AML-193 (cell line): ENCODE results near the gene RFX2.
"Not testable (repeated sequence)": the region's sequence is repeated elsewhere in the genome, so short reads cannot be mapped to it uniquely, and the experiment has no call there.

Experiments used
- DNase-seq, 2 experiments: peaks; one replicate each; lab custom pipeline; 2025; lab: John Stamatoyannopoulos, UW

RFX2 gene

DNA sequence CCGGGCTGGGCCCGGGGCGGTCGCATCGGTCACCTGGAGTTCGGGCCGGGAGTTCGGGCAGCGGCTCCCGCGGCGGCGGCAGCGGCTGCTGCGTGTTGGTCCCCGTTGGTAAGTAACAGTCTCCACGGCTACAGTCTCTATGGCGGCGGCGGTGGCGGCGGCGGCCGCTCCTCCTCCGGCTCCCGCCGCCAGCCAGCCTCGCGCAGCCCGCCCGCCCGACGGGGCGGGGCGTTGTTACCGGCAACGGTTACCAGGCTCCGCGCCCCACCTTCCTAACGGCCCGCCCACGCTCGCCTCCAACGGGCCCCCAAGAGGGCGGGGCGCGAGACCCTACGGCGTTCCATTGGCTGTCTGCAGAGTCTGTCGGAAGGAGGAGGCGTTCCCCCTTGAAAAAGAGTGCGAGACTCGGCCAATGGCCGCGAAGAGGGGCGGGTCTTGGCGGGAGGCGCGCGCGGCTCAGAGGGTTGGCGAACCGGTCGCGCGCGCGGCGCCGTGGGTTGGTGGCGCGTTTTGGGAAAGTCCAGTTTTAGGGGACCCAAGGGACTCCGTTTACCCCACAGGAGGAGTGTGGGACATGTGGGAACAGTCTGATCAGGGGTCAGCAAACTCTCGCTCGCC, at the start of gene RFX2:
Gene RFX2, minus strand, starts transcription at position 141 of the 618 bp plus-strand sequence. CDS start 63,004 bp downstream, outside the sequence.
- DNase-seq: peak; percentile 94 to 97

DNA sequence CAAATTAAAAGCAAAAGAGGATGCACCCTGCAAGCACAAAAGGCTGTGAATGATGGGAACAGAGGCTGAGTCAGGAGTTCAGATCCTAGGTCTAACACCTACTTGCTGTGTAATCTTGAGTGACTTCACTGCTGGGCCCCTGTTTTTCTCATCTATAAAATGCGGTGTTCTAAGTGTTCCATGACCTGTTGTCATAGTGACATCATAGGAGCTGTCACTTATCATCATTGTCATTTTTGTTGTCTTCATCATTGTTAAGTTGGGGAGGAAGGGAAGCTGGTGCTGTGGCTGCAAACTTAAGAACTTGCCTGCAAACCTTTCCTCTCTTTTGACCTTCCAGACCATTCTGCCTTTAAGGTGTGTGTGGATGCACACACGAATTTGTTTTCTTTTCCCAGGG, 45.7 kb upstream of the RFX2 start:
- no peak for DNase-seq

DNA sequence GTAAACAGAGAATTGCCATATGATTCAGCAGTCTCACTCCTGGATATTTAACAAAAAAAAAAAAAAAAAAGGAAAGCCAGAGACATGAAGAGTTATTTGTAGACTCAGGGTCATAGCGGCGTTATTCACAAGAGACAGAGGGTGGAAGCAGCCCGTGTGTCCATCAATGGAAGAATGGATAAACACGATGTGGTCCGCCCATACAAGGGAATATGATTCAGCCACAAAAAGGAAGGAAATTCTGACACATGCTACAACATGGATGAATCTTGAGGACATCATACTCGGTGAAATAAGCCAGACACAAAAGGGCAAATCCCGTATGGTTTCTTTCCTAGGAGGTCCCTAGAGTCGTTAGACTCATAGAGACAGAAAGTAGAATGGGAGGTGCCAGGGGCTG, 40.0 kb upstream of the RFX2 start:
- DNase-seq: no peak

DNA sequence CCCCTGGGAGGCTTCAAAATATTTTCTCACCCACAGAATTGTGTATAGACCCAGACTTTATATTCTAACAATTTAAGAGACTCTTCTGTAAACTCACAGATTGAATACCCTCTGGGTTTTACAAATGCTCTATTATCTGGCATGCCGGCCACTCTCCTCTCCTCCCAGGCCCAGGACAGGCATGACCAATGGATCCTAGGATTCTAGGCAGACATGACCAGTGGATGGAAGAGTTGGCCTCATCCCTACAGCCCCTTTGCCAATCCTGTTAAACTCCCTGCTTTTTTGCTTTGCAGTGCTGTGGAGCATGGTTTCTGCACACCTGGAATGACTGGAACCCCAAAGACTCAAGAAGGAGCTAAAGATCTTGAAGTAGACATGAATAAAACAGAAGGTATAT, 30.9 kb upstream of the RFX2 start:
- no peak for DNase-seq

DNA sequence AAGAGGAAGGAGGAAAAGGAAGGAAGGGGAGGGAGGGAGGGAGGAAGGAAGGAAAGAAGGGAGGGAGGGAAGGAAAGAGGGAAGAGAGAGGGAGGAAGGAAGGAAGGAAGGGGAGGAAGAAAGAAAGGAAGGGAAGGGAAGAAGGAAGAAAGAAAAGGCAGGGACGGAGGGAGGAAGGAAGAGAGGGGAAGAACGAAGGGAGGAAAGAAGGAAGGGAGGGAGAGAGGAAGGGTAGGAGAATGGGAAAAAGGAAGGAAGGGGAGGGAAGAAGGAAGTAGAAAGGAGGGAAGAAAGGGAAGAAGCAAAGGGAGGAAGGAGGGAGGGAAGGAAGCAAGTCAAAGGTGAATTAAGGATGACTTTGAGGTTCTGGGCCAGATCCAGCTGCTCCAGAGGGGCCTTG, 28.2 kb upstream of the RFX2 start:
- no peak for DNase-seq

DNA sequence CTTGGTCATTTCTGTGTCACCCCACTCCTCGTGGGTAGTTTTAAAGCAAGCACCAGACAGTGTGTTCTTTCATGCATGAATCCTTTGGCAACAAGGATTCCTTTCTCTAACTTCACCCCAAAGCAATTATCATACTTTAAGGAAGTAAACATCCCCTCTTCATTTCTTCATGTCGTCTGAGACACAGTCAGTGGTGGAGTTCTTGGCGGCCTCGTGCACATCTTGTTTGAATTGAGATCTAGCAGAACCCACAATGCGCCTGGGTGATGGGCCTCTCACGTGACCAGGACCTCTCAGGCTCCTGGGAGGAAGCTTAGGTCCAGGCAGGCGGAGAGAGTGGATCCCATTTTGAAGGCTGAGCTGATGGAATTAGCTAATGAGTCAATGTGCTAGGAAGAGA, 27.8 kb upstream of the RFX2 start:
- no peak for DNase-seq

DNA sequence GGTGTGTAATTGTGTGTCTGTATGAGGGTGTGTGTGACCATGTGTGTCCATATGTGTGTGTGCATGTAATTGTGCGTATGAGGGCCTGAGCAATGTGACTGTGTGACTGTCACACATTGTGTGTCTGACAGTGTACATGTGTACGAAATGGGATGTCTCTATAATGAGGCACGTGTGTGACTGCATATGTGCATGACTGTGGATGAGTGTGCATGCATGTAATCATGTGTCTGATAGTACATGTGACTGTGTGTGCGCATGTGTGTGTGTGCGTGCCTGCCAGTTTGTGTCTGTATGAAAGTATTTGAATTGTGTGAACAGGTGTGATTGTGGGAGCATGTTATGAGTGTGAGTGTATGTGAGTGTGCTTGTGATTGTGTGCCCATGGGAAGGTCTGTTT, 22.9 kb upstream of the RFX2 start:
- DNase-seq: no peak

DNA sequence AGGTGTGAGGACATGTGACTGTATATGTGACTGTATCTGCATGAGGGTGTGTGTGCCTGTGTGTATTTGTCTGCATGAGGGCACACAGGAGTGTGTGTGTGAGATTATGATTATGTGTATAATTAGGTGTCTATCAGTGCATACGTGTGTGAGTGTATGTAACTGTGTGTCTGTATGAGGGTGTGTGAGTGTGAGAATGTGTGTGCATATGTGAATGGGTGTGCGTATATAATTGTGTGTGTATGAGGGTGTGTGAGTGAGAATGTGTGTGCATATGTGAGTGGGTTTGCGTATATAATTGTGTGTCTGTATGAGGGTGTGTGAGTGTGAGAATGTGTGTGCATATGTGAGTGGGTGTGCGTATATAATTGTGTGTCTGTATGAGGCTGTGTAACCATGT, 22.2 kb upstream of the RFX2 start:
- DNase-seq: no peak

DNA sequence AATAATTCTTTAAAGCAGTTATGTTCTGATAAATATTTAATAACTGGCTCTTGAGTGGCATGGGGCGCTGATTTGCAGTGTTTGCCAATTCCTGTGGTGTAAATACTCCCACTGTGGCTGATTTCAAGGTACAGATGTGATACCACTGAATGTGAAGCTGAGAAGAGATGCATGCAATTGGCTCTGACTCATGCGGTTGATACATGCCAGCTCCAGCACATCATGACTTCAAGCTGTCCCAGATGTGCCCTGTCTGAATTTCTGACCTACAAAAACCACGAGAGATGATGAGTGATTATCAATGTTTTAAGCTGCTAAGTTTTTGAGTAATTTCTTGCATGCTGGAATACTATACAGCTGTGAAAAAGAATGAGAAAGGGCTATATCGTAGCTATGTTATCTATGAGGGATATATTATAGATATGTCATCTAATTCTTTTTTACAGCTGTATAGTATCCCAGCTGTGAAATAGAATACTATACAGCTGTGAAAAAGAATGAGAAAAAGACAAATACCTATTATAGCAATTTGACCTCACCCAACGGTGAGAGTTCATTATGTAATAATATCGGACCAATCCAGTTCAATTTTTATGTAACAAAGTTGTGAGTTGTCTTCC, 17.5 kb upstream of the RFX2 start:
- DNase-seq: no peak

DNA sequence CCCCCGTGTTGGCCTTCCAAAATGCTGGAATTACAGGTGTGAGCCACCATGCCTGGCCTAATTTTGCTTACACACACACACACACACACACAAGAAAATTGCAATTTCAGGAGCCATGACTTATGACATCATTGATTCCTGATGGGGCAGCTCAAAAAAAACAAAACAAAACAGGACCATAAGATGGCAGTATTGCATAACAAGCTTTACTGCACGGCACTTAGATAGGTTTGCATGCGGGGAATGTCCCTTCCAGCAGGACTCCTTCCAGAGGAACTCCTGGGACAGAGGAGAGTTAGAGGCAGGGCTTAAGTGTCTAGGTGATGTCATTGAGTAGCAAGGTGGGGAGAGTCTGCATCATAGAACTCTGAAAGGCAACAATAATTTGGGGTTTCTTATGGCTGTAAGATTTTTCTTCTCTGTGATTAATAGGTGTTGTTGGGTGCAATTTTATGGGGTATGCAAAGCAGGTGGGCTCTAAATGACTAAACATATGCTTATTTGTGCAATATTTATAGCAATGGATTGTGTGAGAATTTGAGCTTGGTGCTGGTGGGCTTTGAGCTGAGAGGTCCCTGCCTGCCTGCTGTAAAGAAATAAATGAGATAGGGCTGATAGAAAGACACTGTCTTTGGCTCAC, 16.2 kb upstream of the RFX2 start:
- peak; percentile 67 to 79 for DNase-seq

DNA sequence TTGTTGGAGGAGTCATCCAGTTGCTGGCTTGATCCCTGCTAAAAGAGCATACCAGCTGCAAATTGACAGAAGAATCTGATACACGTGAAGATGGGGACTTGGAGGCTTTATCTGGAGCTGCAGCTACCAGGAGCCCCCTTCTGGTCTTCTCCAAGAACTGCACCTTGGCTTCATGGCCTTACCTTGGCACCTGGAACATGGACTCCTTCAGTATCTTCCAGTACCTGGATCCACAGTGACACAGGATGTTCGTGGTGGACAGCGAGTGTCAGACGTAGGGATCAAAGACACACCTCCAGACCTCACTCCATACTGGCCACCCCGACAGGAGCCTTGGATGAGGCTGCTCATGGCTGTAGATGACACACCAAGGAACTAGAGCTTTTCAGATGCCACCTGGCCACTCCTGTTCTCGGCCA, 15.3 kb upstream of the RFX2 start:
- peak; percentile 70 to 77 for DNase-seq

DNA sequence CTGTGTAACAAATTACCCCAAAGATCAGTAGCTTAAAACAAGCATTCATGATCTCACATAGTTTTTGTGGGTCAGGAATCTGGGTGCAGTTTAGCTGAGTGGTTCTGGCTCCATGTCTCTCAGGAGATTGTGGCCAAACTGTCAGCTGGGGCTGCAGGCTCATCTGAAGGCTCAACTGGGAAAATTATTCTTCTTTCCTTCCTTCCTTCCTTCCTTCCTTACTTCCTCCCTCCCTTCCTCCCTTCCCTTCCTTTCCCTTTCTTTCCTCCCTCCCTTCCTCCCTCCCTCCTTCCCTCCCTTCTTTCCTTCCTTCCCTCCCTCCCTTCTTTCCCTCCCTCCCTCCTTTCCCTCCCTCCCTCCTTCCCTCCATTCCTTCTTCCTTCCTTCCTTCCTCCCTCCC, 8.7 kb upstream of the RFX2 start:
- no peak for DNase-seq

DNA sequence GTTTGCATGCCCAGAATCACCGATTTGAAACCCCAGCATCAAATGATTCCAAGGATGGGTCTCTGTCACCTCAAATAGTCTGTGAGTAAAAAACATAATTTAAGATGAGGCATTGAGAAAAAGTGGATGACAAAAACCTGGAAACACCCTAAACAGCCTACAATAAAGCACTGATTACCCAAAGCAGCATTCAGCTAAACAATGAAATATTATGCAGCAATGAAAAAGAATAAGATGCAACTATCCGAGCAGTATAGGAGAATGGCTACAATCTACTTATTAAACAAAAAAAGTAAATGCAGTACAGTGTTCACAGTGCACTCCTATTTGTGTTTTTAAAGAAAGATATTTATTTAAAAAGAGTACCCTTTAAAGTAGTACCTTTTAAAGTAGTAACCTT, 7.7 kb upstream of the RFX2 start:
- no peak for DNase-seq

DNA sequence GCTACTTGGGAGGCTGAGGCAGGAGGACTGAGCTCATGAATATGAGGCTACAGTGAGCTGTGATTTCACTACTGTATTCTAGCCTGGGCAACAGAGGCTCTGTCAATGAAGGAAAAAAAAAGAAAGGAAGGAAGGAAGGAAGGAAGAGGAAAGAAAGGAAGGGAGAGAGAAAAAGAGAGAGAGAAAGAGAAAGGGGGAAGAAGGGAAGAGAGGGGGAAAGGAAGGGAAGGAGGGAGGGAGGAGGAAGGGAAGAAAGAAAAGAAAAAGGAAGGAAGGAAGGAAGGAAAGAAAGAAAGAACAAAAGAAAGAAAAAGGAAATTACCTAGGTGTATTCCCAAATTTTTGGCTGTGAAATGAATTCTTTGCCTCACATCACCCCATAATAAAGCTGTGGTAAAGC, 7.2 kb upstream of the RFX2 start:
- DNase-seq: no peak

DNA sequence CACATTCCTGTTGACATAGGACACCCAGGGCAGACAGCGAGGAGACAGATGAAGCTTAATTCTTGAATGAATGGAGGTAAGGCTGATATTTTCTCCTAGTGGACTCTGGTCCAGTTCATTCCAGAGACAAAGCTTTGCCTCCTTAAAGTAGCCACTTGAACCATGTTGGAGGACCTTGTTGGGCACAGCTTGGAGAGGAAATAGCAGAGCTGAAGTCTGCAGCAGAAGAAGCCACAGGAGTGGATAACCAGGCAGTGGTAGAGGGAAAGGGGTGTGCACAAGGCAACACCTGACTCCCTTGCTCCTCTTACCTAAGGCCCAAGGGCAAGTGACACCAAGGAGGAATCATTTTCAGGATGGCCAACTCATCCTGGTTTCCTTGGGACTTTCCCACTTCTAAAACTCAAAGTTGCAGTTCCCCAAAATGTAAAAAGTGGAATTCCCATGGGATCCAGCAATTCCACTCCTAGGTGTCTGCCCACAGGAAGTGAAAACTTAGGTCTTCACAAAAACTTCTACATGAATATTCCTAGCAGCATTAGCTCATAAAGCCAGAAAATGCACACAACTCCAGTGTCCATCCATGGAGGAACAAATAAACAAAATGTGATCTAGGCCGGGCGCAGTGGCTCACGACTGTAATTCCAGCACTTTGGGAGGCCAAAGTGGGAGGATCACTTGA, 6.6 kb upstream of the RFX2 start:
- no peak for DNase-seq

DNA sequence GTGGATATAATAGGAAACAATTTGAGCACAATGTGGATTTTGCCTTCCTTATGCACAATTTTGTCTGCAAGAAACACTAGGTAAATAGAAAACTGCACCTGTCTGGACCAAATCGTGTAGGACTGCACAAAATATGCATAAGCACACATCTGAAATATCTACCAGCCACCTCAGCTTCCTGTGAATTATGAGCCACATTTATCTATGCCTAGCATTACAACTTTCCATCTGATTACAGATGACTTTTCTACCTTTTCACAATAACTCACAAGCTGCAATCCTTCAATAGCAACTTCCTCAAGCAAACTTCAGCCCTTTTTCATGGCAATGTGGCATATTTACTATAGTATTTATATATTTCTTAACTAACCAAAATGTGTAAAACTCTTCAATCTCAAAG, 5.7 kb upstream of the RFX2 start:
- DNase-seq: no peak

DNA sequence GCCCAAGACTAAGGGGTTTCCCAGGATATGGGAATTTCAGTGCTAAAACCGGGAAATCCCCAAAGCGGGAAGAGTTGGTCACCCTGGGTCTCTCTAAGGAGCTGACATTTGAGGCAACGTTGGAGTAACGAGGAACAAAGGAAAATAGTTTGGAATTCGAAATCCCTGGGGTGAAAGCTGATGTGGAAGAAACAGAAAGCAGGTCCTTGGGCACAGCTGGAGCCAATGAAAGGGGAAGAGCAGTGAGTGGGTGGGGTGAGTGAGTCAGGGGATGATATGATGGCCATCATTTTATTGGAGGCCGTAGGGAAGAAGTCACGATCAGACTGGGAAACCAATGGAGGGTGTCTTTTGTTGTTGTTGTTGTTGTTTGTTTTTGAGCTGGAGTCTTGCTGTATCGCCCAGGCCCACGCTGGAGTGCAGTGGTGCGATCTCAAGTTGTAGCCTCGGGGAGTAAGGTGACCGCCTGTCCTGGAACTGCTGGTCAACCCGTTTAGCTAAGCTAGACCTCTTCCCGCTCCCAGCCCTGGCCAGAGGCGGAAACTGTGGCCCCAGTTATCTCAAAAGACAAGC, 3.4 kb upstream of the RFX2 start:
- no peak for DNase-seq

DNA sequence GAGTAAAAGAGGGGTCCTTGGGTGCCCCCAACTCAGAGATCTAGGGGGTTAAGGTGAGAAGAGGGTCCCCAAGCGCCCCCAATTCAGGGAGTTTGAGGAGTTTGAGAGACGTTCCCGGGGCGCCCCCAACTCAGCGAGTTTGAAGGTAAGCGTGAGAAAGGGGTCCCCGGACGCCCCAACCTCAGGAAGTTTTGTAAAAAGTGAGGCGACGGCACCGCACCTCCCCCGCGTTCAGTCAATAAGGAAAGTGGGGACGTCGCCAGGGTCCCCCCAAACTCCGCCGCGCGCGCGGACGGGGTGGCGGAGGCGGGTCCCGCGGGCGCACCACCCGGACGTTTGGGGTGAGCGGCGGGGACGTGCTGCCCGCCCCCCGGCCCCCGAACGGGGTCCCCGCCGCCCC, 353 bp downstream of the RFX2 start:
- DNase-seq: no peak

DNA sequence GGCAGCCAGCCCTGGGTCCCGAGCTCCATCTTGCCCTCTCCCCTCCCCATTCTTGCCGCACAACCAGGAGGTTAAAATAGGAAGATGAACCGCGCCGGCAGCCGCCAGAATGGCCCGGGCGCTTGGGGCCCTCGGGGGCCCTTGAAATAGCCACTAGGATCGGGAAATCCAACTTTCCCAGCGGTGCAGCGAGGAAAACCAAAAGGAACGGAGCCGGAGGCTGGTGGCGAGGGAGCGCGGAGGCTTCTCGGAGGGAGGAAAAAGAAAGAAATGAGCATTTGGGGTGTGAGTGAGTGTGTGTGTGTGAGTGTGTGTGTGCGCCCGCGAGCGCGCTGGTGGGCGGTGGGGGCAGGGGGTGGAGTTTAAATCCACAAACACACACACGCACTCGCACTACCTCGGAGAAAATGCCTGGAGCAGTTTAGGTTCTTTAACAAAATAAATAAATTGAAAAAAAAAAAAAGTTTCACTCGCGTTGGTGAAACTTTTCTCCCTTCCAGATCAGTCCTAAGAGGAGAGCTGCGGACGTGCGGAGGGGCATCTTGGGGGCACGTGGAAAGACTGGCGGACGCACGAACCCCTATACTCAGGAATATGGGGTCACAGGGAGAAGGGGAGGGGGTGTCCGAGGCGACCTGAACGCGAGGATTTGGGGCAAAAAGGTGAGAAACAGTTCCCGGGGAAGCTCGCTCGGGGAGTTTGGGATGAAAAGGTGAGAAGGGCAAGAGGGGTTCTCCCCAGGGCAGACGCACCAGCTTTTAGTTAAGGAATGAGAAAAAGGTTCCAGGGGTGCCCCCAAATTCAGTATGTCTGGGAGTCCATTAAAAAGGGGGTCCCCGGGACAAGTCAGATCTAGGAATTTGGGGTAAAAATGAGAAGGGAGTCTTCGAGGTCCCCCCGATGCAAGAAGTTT, 1.3 kb downstream of the RFX2 start:
- DNase-seq: peak; percentile 32 to 34

DNA sequence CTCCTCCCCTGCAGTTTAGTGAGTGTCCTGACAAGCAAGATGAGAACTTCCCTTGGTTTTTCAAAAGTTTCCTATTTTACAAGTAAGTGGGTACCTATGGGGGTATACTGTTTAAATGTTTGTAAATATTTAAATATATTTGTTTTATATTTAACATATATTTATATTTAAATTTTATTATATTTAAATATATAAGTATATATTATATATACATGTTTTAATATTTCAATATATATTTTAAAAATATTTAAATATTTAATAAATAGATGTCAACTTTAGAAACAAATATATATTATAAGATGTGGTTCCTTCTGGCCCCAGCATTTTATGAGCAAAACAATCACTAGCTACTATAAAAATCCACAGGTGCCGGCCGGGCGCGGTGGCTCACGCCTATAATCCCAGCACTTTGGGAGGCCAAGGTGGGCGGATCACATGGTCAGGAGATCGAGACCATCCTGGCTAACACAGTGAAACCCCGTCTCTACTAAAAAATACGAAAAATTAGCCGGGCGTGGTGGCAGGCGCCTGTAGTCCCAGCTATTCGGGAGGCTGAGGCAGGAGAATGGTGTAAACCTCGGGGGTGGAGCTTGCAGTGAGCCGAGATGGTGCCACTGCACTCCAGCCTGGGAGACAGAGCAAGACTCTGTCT, 3.5 kb downstream of the RFX2 start:
- DNase-seq: not testable (repeated sequence)

DNA sequence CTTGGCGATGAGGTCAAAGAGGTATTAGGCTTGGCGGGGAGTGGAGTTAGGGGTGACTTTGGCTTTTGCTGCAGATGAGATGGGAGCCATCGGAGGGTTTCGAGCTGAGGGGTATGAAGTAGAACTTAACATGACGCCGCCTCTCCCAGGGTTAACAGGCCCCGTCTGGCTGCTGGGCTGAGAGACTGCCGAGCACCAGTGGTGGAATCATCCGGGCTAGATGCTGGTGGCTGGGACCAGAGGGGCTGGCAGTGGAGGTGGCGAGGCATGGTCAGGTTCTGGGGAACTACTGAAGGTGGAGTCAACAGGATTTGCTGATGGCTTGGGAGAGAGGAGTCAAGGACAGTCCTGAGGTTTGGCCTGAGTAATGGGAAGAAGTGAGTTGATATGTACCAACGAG, 4.9 kb downstream of the RFX2 start:
- no peak for DNase-seq
